Neutrophil (primary cell): Measurements from ENCODE around the gene NTSR1.

Source experiments
- H3K27ac ChIP-seq: fragments of 200-600 bp; sonication (generic); 2 replicates; pipeline ENCODE4 v1.5.1; 2016; ENCODE audit warnings: mild to moderate bottlenecking, moderate library complexity
- H3K27me3 ChIP-seq: fragments of 200-600 bp; sonication (generic); 2 replicates; pipeline ENCODE4 v1.6.0; 2016; ENCODE audit warnings: mild to moderate bottlenecking
- H3K36me3 ChIP-seq: fragments of 200-600 bp; sonication (generic); 2 replicates; pipeline ENCODE4 v1.5.1; 2017
- H3K4me1 ChIP-seq, 2 experiments: fragments of 200-600 bp in 1 of 2; sonication (generic) in 1 of 2; 1 replicate in 1 of 2; 2 replicates in 1 of 2; pipeline versions ENCODE4 v1.5.1 to v1.6.1; 2013 to 2016; ENCODE audit warnings: low read depth in 1 of 2, low read length in 1 of 2, mild to moderate bottlenecking in 1 of 2, moderate library complexity in 1 of 2; ENCODE audit not compliant: control insufficient read depth in 1 of 2, insufficient read depth in 1 of 2
- H3K4me3 ChIP-seq, 2 experiments: fragments of 200-600 bp in 1 of 2; sonication (generic) in 1 of 2; 1 replicate in 1 of 2; 2 replicates in 1 of 2; pipeline ENCODE4 v1.5.1; 2013 to 2016; ENCODE audit warnings: low read depth in 1 of 2, low read length in 1 of 2, mild to moderate bottlenecking in 1 of 2, moderate library complexity in 1 of 2
- H3K9me3 ChIP-seq: fragments of 200-600 bp; sonication (generic); 2 replicates; pipeline ENCODE4 v1.5.1; 2016
- CTCF ChIP-seq: fragments of 200-600 bp; sonication (generic); IDR thresholded peaks from 2 replicates; pipeline ENCODE4 v1.5.1; 2016; ENCODE audit warnings: antibody characterized with exemption

Gene NTSR1

GRCh38 chr20:62692176-62692575, 16.5 kb upstream of the NTSR1 start:
- H3K27ac ChIP-seq, result no peak overlapping the region
- no peak overlapping the region for H3K4me3 ChIP-seq
- H3K9me3 ChIP-seq, result no peaks in the 10 kb centered on the region
- peaks cover 4 to 12% of the 10 kb centered on the region in 2 experiments for H3K4me1 ChIP-seq
- H3K36me3 ChIP-seq, result no peaks in the 10 kb centered on the region
- peaks cover 10% of the 10 kb centered on the region for H3K27me3 ChIP-seq
- no peak for TF ChIP-seq CTCF

GRCh38 chr20:62692801-62693523, 15.7 kb upstream of the NTSR1 start:
- Histone ChIP-seq H3K36me3 (no peaks in the 10 kb centered on the region), H3K27ac (no peak overlapping the region), H3K4me3 (no peak overlapping the region), H3K27me3 (peaks cover 10% of the 10 kb centered on the region), H3K9me3 (no peaks in the 10 kb centered on the region), H3K4me1 (peaks cover 4 to 12% of the 10 kb centered on the region in 2 experiments)
- no peak for TF ChIP-seq CTCF

- no peaks in the 10 kb centered on the region for H3K36me3 ChIP-seq
- H3K9me3 ChIP-seq, result no peaks in the 10 kb centered on the region
- no peak overlapping the region for H3K27ac ChIP-seq
- H3K4me3 ChIP-seq, result no peak overlapping the region
- H3K27me3 ChIP-seq, result peaks cover 10% of the 10 kb centered on the region
- TF ChIP-seq CTCF, result no peak
- H3K4me1 ChIP-seq, result peaks cover 4 to 12% of the 10 kb centered on the region in 2 experiments
These were observed 15.1 kb upstream of the NTSR1 start for GRCh38 chr20:62693524-62693922.

GRCh38 chr20:62694106-62694505, 14.5 kb upstream of the NTSR1 start:
- Histone ChIP-seq H3K27me3 (peaks cover 10% of the 10 kb centered on the region), H3K4me1 (peaks cover 4 to 12% of the 10 kb centered on the region in 2 experiments), H3K27ac (no peak overlapping the region), H3K4me3 (no peak overlapping the region), H3K36me3 (no peaks in the 10 kb centered on the region), H3K9me3 (no peaks in the 10 kb centered on the region)
- no peak for TF ChIP-seq CTCF

DNA sequence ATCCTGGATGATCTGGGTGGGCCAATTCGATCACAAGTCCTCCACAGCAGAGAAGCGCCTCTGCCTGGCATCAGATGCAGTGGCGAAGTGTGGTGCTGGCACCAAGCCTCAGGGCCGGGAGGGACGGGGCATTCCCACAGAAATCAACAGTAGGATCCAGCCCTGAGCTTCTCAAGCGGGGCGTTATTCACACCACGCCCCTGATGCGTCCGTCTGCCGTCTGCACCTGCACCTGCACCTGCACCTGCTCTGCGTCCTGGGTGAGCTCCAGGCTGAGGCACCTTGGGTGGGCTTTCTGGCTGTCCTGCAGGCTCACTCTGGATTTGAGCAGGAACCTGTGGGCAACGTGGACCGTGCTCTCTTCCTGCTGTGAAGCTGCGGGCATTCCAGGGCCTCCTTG, 13.8 kb upstream of the NTSR1 start:
- H3K27ac ChIP-seq, result no peak overlapping the region
- no peaks in the 10 kb centered on the region for H3K9me3 ChIP-seq
- no peak overlapping the region for H3K4me3 ChIP-seq
- peaks cover 4 to 12% of the 10 kb centered on the region in 2 experiments for H3K4me1 ChIP-seq
- H3K36me3 ChIP-seq, result no peaks in the 10 kb centered on the region
- no peak for TF ChIP-seq CTCF
- H3K27me3 ChIP-seq, result peaks cover 10% of the 10 kb centered on the region
